Epithelial cell of esophagus (primary cell): ENCODE data around the gene TPST2.

Experiments
- DNase-seq: peaks from one replicate; pipeline ENCODE4 v3.0.0; 2010; ENCODE audit warnings: low read depth
- H3K4me3 ChIP-seq: 2 replicates; pipeline ENCODE4 v1.5.1; 2011; ENCODE audit warnings: mild to moderate bottlenecking, low read length, control low read depth
- TF ChIP-seq, protein P1 (sequence below): IDR thresholded peaks from 2 replicates; pipeline ENCODE4 v1.5.1; 2011; ENCODE audit warnings: low read depth, mild to moderate bottlenecking, low read length, control low read depth, inconsistent platforms; ENCODE audit not compliant: insufficient read depth; ENCODE audit errors: missing control alignments

Gene TPST2

GRCh38 chr22:26527574-26528465 lies 62.1 kb downstream of the TPST2 start:
- H3K4me3 ChIP-seq = no peak overlapping the region
- no peak for DNase-seq
- TF ChIP-seq, protein P1, sequence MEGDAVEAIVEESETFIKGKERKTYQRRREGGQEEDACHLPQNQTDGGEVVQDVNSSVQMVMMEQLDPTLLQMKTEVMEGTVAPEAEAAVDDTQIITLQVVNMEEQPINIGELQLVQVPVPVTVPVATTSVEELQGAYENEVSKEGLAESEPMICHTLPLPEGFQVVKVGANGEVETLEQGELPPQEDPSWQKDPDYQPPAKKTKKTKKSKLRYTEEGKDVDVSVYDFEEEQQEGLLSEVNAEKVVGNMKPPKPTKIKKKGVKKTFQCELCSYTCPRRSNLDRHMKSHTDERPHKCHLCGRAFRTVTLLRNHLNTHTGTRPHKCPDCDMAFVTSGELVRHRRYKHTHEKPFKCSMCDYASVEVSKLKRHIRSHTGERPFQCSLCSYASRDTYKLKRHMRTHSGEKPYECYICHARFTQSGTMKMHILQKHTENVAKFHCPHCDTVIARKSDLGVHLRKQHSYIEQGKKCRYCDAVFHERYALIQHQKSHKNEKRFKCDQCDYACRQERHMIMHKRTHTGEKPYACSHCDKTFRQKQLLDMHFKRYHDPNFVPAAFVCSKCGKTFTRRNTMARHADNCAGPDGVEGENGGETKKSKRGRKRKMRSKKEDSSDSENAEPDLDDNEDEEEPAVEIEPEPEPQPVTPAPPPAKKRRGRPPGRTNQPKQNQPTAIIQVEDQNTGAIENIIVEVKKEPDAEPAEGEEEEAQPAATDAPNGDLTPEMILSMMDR = no peak

GRCh38 chr22:26527167-26527566 lies 62.8 kb downstream of the TPST2 start:
- H3K4me3 ChIP-seq = no peak overlapping the region
- DNase-seq = no peak

DNA sequence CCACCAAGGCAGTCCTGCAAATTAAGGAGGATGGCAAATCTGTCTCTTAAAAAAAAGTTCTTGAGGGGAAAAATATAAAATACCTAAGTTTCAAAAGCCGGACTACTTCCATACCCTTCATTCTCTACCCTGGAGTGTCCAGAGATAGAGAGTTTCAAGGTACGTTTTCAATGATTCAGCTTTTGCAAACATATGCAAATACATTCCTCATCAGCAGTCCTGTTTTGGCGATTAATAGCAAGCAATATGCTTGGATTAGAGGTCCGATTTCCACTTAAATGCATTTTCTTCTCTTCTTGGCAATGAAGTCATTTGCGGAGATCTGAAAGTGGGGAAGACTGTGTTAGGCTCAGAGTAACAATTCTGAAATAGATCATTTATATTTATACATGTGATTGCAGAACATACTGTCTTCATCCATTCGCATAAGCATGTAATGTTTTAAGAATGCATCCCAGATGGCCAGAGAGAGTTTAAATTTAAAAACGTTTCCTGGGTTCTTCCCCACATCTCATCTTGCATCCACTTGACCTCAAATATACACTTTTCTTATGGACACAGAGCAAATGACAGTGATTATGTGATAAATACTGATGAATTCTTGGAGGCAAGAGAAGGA lies 63.9 kb downstream of the TPST2 start:
- no peak overlapping the region for H3K4me3 ChIP-seq
- TF ChIP-seq, protein P1 = no peak
- DNase-seq = no peak

More at GRCh38 chr22:26527167-26527566, 62.8 kb downstream of the TPST2 start:
- TF ChIP-seq, protein P1 = no peak

DNA sequence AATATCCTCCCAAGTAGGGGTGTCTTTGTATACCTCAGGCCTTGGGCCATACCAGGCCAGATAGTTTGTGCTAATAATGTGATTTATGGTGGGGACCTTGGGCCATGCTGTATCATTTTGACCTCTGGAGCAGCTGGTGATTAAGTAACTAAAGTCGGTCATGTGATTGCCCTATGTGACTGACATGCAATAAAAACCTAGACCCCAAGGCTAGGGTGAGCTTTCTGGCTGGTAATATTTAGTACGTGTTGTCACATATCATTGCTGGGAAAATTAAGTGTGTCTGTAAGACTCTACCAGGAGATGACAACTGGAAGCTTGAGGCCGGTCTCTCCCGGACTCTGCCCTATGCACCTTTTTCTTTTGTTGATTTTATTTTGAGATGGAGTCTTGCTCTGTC lies 65.1 kb downstream of the TPST2 start:
- no peak overlapping the region for H3K4me3 ChIP-seq
- TF ChIP-seq, protein P1 = no peak
- DNase-seq = no peak

- TF ChIP-seq, protein P1 = no peak
- no peak for DNase-seq
- H3K4me3 ChIP-seq = no peak overlapping the region
Measured at GRCh38 chr22:26522592-26522991, 67.3 kb downstream of the TPST2 start.

DNA sequence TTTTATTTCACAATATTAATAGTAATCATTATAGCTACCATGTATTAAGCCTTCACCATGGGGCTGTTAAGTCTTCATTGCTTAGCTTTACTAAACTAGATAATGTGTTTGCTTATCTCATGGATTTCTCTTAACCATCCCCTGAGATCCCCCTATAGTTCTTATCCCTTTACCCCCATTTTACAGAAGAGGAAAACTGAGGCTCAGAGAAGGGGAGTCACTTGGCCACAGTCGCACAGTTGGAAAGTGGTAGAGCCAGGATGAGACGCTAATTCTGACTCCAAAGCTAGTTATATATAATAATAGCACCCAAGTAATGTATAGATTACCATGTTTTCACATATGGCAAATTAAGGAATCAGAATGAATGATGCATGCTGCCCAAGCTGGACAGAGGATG lies 67.9 kb downstream of the TPST2 start:
- no peak overlapping the region for H3K4me3 ChIP-seq
- no peak for DNase-seq
- TF ChIP-seq, protein P1 = no peak

DNA sequence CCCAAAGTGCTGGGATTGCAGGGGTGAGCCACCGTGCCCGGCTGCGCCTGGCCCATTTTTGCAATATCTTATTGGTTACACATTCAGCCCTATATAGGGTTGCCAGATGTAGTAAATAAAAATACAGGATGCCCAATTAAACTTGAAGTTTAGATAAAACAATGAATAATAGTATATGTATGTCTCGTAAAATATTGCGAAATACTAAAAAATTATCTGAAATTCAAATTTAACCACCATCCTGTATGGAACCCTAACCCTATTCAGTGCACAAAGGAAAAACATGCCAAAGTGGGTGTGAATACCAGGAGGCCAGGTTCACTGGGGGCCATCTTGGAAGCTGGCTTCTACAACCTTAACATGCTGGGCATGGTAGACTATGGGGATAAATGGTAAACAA lies 72.5 kb downstream of the TPST2 start:
- no peak for DNase-seq
- TF ChIP-seq, protein P1 = no peak
- H3K4me3 ChIP-seq = no peak overlapping the region
